AG09309 (cell line): ENCODE results near the gene SLC25A21.

Source experiments
- DNase-seq: peaks from one replicate; pipeline ENCODE4 v3.0.0-alpha.2; 2010; ENCODE audit warnings: low read depth
- H3K4me3 ChIP-seq: 2 replicates; pipeline ENCODE4 v1.5.1; 2011; ENCODE audit warnings: mild to moderate bottlenecking, low read depth, low read length, moderate library complexity; ENCODE audit not compliant: control insufficient read depth
- CTCF ChIP-seq: IDR thresholded peaks from 2 replicates; pipeline ENCODE4 v1.5.1; 2011; ENCODE audit warnings: mild to moderate bottlenecking, low read depth, low read length, inconsistent platforms; ENCODE audit not compliant: insufficient read depth, control insufficient read depth; ENCODE audit errors: missing control alignments

The SLC25A21 gene

GRCh38 chr14:36823651-36824050, 348.8 kb downstream of the SLC25A21 start:
- no peak overlapping the region for H3K4me3 ChIP-seq
- no peak for DNase-seq
- TF ChIP-seq CTCF = no peak

- no peak overlapping the region for H3K4me3 ChIP-seq
- DNase-seq = no peak
Observed at GRCh38 chr14:36822685-36823084, 349.7 kb downstream of the SLC25A21 start.

GRCh38 chr14:36820901-36821300, 351.5 kb downstream of the SLC25A21 start:
- no peak for DNase-seq
- no peak for TF ChIP-seq CTCF
- H3K4me3 ChIP-seq = no peak overlapping the region

More at GRCh38 chr14:36822685-36823084, 349.7 kb downstream of the SLC25A21 start:
- TF ChIP-seq CTCF = no peak

GRCh38 chr14:36820111-36820709, 352.2 kb downstream of the SLC25A21 start:
- H3K4me3 ChIP-seq = no peak overlapping the region
- no peak for TF ChIP-seq CTCF
- DNase-seq = no peak

- no peak for TF ChIP-seq CTCF
- peak; percentile 5 for DNase-seq
Observed at GRCh38 chr14:36818794-36819384, 353.5 kb downstream of the SLC25A21 start.

GRCh38 chr14:36818246-36818645, 354.2 kb downstream of the SLC25A21 start:
- DNase-seq = no peak
- TF ChIP-seq CTCF = no peak
- H3K4me3 ChIP-seq = no peak overlapping the region

More at GRCh38 chr14:36818794-36819384, 353.5 kb downstream of the SLC25A21 start:
- H3K4me3 ChIP-seq = no peak overlapping the region
